K562 (cell line): ENCODE data around the gene SDE2. TPM values are rescaled to one million over a fixed set of nuclear protein-coding genes. Genes with fewer than 3 reads are reported as not detected.

Source experiments
- AFF1 ChIP-seq, 2 experiments: fragments of 450-650 bp; IDR thresholded peaks; 2 replicates each; pipeline ENCODE4 v1.6.1; 2018; ENCODE audit warnings: mild to moderate bottlenecking in 2 of 2, low read depth in 1 of 2; ENCODE audit not compliant: partially characterized antibody in 2 of 2
- ETV6 ChIP-seq, 3 experiments: fragments of 150-350 bp in 1 of 3; sonication (generic) in 1 of 3; formaldehyde crosslinking in 1 of 3; IDR thresholded peaks; 2 replicates each; pipeline versions ENCODE4 v1.6.1 to v1.8.0; 2014 to 2022; ENCODE audit warnings: borderline replicate concordance in 2 of 3, low read depth in 2 of 3, antibody characterized with exemption in 1 of 3, low read length in 1 of 3, mild to moderate bottlenecking in 1 of 3, missing genetic modification reagents in 1 of 3
- ILF3 ChIP-seq: fragments of 450-650 bp; IDR thresholded peaks from 2 replicates; pipeline ENCODE4 v1.6.1; 2018; ENCODE audit warnings: antibody characterized with exemption, mild to moderate bottlenecking, moderate library complexity, borderline replicate concordance
- NR4A1 ChIP-seq, 2 experiments: fragments of 250-450 bp in 1 of 2; fragments of 450-650 bp in 1 of 2; sonication (Bioruptor Pico) in 1 of 2; IDR thresholded peaks; 2 replicates each; pipeline versions ENCODE4 v1.4.0 to v1.6.1; 2016 to 2020; ENCODE audit warnings: mild to moderate bottlenecking in 2 of 2, missing compliant biosample characterization in 1 of 2, missing genetic modification characterization in 1 of 2, moderate library complexity in 1 of 2
- PTTG1 ChIP-seq: fragments of 450-650 bp; IDR thresholded peaks from 2 replicates; pipeline ENCODE4 v1.6.1; 2016; ENCODE audit warnings: low read depth, mild to moderate bottlenecking, missing genetic modification characterization, missing compliant biosample characterization
- PYGO2 ChIP-seq: fragments of 450-650 bp; IDR thresholded peaks from 2 replicates; pipeline ENCODE4 v1.6.1; 2016; ENCODE audit warnings: mild to moderate bottlenecking, missing genetic modification characterization, moderate library complexity, missing compliant biosample characterization
- SMAD3 ChIP-seq: fragments of 450-650 bp; formaldehyde crosslinking; conservative IDR thresholded peaks from 2 replicates; pipeline ENCODE4 v1.4.0; 2020; ENCODE audit warnings: mild to moderate bottlenecking
- TBP ChIP-seq: optimal IDR thresholded peaks from 2 replicates; pipeline ENCODE3; 2011; ENCODE audit warnings: low read depth, low read length, improper control_type of control experiment
- TCF7 ChIP-seq: sonication (generic); IDR thresholded peaks from 2 replicates; pipeline ENCODE4 v1.6.1; 2016; ENCODE audit warnings: antibody characterized with exemption, borderline replicate concordance
- THAP7 ChIP-seq: fragments of 250-450 bp; sonication (Bioruptor Pico); IDR thresholded peaks from 2 replicates; pipeline ENCODE4 v1.5.0; 2021
- ZC3H4 ChIP-seq: sonication (generic); formaldehyde crosslinking; IDR thresholded peaks from 2 replicates; pipeline ENCODE4 v1.9.0; 2021; ENCODE audit warnings: missing genetic modification reagents, borderline replicate concordance
- polyA plus RNA-seq, 8 experiments: library from polyadenylated mRNA; depleted of rRNA in 4 of 8; stranded (reverse) in 5 of 8; unstranded in 3 of 8; fragments of >200 nt; fragmentation: Nextera tagmentation in 2 of 8; fragmentation: Illumina TruSeq in 1 of 8; extraction: Ambion mirVana in 2 of 8; extraction: Trizol in 1 of 8; gene quantifications; 2 replicates each; pipeline versions ENCODE4 v1.2.1 to v1.2.3, GENCODE V29; 2011 to 2014; ENCODE audit warnings: inconsistent platforms in 1 of 8, missing spikeins in 1 of 8
- total RNA-seq, 7 experiments: library from RNA; depleted of rRNA in 6 of 7; stranded (reverse); fragments of >200 nt in 6 of 7; fragmentation: Illumina TruSeq in 2 of 7; extraction: Trizol in 2 of 7; gene quantifications; 2 replicates each; pipeline versions ENCODE4 v1.2.1 to v1.2.3, GENCODE V29; 2011 to 2021; ENCODE audit warnings: low replicate concordance in 1 of 7

SDE2 gene
- total and polyA plus RNA-seq, 9 of the 15 experiments (the other 6 are each of a cell fraction or from before 2014, with no cell fraction given): 14.3 to 62.3 (median 46.0) TPM

- TF ChIP-seq ETV6 (IDR thresholded peaks at IDR 0.05; ENCODE audit: borderline replicate concordance in 1 of 2, low read depth in 2 of 2, low read length in 1 of 2): no peak
- 0 out of 2 replicates have a peak, but pooled peaks have one; percentile 30 for TF ChIP-seq ETV6 (CRISPR knock-in tag; IDR thresholded peaks at IDR 0.05; ENCODE audit: borderline replicate concordance)
- no peak for TF ChIP-seq TBP
- no peak for TF ChIP-seq PYGO2 (tag)
- no peak for TF ChIP-seq PTTG1 (tag)
- no peak for TF ChIP-seq SMAD3 (CRISPR knock-in tag)
- no peak for TF ChIP-seq NR4A1 (CRISPR knock-in tag; IDR thresholded peaks at IDR 0.05)
- TF ChIP-seq NR4A1 (tag; IDR thresholded peaks at IDR 0.05): no peak
- TF ChIP-seq ILF3: no peak
- no peak for TF ChIP-seq THAP7
- no peak for TF ChIP-seq ZC3H4 (CRISPR knock-in tag)
- peak in 1 of 2 experiments; percentile 21 for TF ChIP-seq AFF1 (IDR thresholded peaks at IDR 0.05; ENCODE audit: low read depth in 1 of 2, partially characterized antibody in 2 of 2)
- no peak for TF ChIP-seq TCF7
These were observed 3.0 kb downstream of the SDE2 start (continued) for GRCh38 chr1:225995919-225996864.
